Retinal pigment epithelial cell (primary cell): ENCODE results near the gene OCA2.

Experiments used
- DNase-seq: peaks from one replicate; pipeline ENCODE4 v3.0.0-alpha.2; 2010; ENCODE audit warnings: low read depth
- H3K4me3 ChIP-seq: 2 replicates; pipeline ENCODE4 v1.5.1; 2011; ENCODE audit warnings: mild to moderate bottlenecking, low read length, control low read depth, moderate library complexity
- TF ChIP-seq, protein P1 (sequence below): conservative IDR thresholded peaks from 2 replicates; pipeline ENCODE4 v1.5.1; 2011; ENCODE audit warnings: low read depth, low read length, control low read depth, inconsistent platforms

Gene OCA2

DNA sequence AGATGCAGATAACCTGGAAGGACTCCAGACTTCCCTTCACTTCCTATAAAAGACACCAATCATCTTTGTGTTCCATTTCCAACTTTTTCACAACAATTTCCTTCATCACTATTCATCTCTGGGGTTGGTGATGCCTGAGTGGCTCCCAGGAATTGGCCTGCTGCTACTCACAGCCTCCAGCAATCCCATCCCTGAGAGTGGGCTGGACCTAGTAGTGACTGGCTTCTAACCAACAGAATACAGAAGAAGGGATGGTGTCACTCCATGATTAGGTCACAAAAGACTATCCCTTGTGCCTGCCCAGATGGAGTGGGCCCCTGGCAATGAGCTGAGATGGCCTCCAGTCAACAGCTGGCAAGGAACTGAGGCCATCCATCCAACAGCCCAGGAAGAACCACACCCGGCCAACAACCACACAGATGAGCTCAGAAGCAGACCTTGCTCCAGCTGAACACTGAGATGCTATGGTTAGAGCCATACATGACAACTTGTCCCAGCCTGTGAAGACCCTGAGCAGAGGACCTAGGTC, 20.9 kb downstream of the OCA2 start:
- H3K4me3 ChIP-seq, result no peak overlapping the region
- DNase-seq, result no peak
- TF ChIP-seq, protein P1, sequence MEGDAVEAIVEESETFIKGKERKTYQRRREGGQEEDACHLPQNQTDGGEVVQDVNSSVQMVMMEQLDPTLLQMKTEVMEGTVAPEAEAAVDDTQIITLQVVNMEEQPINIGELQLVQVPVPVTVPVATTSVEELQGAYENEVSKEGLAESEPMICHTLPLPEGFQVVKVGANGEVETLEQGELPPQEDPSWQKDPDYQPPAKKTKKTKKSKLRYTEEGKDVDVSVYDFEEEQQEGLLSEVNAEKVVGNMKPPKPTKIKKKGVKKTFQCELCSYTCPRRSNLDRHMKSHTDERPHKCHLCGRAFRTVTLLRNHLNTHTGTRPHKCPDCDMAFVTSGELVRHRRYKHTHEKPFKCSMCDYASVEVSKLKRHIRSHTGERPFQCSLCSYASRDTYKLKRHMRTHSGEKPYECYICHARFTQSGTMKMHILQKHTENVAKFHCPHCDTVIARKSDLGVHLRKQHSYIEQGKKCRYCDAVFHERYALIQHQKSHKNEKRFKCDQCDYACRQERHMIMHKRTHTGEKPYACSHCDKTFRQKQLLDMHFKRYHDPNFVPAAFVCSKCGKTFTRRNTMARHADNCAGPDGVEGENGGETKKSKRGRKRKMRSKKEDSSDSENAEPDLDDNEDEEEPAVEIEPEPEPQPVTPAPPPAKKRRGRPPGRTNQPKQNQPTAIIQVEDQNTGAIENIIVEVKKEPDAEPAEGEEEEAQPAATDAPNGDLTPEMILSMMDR, result no peak

DNA sequence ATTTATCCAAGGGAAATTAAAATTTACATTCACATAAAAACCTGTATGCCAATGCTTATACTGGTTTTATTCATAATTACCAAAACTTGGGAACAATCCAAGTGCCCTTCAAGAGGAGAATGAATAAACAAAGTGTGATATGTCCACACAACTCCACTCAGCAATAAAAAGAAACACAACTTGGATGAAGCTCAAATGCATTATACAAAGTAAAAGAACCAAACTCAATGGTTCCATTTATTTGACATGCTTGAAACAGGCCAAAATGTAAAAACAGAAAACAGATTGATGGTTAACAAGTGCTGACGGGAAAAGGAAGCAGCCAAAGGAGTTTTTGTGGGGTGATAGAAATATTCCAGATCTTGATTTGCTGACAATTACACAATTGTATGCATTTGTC, 23.5 kb downstream of the OCA2 start:
- TF ChIP-seq, protein P1, result no peak
- no peak overlapping the region for H3K4me3 ChIP-seq
- no peak for DNase-seq

DNA sequence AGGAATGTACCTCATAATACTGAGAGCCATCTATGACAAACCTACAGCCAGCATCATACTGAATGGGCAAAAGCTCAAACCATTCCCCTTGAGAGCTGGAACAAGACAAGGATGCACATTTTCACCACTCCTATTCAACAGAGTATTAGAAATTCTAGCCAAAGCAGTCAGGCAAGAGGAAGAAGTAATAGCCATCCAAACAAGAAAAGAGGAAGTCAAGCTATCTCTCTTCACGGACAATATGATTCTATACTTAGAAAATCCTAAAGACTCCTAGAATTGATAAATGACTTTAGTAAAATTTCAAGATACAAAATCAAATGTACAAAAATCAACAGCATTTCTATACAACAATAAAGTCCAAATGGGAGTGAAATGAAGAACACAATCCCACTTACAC, 30.2 kb downstream of the OCA2 start:
- DNase-seq, result no peak

DNA sequence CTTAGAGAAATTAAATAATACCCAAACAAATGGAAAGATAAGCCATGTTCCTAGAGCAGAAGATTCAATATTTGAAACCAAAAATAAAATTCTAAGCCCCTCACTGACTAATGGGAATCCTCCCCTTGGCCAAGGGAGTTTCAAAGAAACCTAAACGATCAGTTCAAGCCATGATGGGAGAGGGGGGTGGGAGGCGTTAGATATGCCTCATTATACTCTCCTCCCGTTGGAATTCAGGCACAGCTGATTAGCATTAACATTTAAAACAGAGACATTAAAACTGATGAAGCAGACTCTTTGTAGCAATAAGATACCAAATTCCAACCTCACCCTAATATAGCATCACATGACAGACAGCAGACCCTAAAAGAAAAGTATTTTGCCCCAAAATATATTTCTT, 32.9 kb downstream of the OCA2 start:
- TF ChIP-seq, protein P1, result no peak
- DNase-seq, result no peak
- H3K4me3 ChIP-seq, result no peak overlapping the region

More for the DNA sequence above, 30.2 kb downstream of the OCA2 start:
- TF ChIP-seq, protein P1, result no peak
- no peak overlapping the region for H3K4me3 ChIP-seq

DNA sequence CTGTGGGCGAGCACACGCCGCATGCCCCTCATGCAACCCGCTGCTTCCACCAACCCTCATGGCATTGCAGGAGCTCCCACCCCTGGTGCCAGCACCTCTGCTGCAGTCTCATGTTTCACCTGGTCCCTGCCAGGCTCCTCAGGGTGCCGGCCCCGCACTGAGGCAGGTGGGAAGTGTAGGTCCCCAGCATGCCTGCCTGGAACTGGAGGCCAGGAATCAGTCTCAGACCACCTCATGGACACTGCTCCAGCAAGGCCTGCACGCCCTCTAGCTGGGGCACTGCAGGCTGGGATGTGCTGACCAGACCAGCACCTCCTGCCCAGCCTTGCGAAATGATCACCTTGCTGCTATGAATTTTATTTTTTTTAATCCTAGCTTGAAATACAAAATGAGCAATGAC, 39.1 kb downstream of the OCA2 start:
- no peak overlapping the region for H3K4me3 ChIP-seq
- TF ChIP-seq, protein P1, result no peak
- no peak for DNase-seq

DNA sequence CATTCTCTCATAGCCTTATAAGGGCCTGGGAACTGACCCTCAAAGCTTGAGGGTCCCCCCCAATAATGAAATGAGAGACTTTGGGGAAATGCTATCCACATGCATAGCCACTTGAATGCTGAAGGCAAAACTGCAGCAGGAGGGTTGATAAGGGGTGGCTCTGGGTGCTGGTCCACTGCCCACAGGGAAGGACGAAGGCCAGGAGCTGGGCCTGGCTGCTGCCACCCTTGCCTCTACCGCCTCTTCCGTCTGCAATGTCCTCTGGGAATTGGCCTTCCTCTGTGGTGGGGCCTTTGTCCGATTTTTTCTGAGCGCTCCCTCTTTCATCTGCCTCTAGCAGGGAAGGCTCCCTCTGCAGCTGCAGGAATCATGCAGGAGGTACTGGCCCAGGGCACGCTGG, 41.0 kb downstream of the OCA2 start:
- no peak overlapping the region for H3K4me3 ChIP-seq
- no peak for DNase-seq
- TF ChIP-seq, protein P1, result no peak

DNA sequence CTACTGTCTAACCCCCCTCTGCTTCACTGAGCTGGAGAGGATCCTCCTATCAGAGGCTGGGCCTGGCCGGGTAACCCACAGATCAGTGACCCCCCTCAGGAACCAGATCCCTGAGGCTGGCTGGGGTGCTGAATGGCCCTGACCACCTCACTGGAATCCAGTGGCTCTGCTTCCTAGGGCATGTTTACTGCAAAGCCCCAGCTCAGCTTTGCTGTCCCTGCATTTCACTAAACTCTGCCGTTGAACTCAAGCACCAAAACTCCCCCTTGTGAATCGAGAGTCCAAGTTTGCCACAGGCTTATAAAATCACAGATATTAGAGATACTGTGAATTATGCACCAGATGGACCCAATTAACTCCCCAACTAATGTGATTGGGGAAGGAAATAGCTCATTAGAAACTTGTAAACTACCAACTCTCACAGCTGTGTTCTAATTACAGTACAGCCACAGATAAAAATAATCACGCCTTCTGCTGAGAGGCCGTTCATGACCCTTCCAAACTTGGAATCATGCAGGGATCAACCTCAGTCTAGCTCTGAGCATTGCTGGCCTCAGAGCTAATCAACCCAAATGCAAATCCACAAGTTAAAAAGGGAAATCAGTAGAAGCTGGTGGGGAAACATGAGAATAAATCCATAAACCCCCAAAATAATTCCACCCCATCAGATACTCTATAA, 47.0 kb downstream of the OCA2 start:
- no peak for DNase-seq
- H3K4me3 ChIP-seq, result no peak overlapping the region
- TF ChIP-seq, protein P1, result no peak
